ENCODE measurements around the gene RRM2.

The RRM2 gene

DNA sequence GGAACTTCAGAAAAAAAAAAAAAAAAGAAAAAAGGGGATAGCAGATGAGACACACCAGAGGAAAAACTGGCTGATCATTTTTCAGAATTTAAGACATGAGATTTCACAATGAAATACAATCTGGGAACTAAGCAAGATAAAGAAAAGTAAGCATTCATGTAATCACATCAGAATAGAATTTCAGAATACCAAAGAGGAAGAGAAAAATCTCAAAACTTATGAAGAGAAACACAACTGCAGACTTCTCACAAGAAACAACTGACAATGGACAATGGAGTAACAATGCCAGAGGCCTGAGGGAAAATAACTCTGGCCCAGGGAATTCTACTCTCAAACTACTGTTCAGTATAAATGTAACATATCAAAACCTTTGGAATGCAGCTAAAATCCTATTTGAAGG lies 13.2 kb upstream of the RRM2 start:
- TF ChIP-seq ZFHX2 (tag by site-specific recombination; conservative IDR thresholded peaks at IDR 0.05): no peak
- TF ChIP-seq, protein P1, sequence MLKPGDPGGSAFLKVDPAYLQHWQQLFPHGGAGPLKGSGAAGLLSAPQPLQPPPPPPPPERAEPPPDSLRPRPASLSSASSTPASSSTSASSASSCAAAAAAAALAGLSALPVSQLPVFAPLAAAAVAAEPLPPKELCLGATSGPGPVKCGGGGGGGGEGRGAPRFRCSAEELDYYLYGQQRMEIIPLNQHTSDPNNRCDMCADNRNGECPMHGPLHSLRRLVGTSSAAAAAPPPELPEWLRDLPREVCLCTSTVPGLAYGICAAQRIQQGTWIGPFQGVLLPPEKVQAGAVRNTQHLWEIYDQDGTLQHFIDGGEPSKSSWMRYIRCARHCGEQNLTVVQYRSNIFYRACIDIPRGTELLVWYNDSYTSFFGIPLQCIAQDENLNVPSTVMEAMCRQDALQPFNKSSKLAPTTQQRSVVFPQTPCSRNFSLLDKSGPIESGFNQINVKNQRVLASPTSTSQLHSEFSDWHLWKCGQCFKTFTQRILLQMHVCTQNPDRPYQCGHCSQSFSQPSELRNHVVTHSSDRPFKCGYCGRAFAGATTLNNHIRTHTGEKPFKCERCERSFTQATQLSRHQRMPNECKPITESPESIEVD (tag by site-specific recombination; IDR thresholded peaks at IDR 0.05): 0 out of 2 replicates have a peak, but pooled peaks have one; percentile 20
- TF ChIP-seq ZNF521 (tag by site-specific recombination; IDR thresholded peaks at IDR 0.05): no peak
- TF ChIP-seq ZBTB20 (tag by site-specific recombination; IDR thresholded peaks at IDR 0.05): no peak
- TF ChIP-seq, protein P2, sequence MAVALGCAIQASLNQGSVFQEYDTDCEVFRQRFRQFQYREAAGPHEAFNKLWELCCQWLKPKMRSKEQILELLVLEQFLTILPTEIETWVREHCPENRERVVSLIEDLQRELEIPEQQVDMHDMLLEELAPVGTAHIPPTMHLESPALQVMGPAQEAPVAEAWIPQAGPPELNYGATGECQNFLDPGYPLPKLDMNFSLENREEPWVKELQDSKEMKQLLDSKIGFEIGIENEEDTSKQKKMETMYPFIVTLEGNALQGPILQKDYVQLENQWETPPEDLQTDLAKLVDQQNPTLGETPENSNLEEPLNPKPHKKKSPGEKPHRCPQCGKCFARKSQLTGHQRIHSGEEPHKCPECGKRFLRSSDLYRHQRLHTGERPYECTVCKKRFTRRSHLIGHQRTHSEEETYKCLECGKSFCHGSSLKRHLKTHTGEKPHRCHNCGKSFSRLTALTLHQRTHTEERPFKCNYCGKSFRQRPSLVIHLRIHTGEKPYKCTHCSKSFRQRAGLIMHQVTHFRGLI (tag by site-specific recombination; IDR thresholded peaks at IDR 0.05): no peak
- TF ChIP-seq ZNF350 (tag by site-specific recombination; IDR thresholded peaks at IDR 0.05): no peak
- H3K36me3 ChIP-seq (ENCODE audit: control insufficient read depth in 2 of 2, insufficient read depth in 1 of 2, low read length in 2 of 2): no peaks in the 10 kb centered on the region; a peak in 1 of 3 replicates
- H3K4me3 ChIP-seq (ENCODE audit: low read depth, low read length): no peak overlapping the region
- H3K4me1 ChIP-seq (ENCODE audit: control insufficient read depth, insufficient read depth, low read length): no peaks in the 10 kb centered on the region
- H3K9me3 ChIP-seq (ENCODE audit: control insufficient read depth, insufficient read depth, low read depth, low read length): no peaks in the 10 kb centered on the region
- ChIA-PET CTCF (interaction anchor here (0.9 to 1.7 kb wide), 2 partner anchors 11 to 12 kb away, joined by 3 to 8 read pairs; no protein-coding TSS in a partner anchor), POLR2A (interaction anchor here (0.8 kb wide), 1 partner anchor 10 kb away, joined by 3 read pairs; no protein-coding TSS in a partner anchor)
- no peak overlapping the region for H3K27ac ChIP-seq (ENCODE audit: extremely low read depth, low read depth, low read length)

DNA sequence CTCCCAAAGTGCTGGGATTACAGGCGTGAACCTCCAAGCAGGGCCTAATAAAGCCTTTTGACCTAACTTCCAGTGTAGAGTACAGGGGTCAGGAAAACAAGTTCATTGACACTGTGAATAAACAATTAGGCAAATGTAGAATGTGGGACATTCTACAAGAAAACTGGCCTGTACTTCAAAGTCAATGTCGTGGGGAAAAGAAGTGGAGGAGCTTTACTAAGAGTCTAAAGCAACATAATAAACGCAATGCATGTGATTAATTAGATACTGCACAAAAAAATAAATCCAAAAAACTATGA lies 3.6 kb upstream of the RRM2 start:
- peaks cover 1 to 8% of the 10 kb centered on the region in 2 experiments; a peak in 2 of 3 replicates for H3K36me3 ChIP-seq (ENCODE audit: control insufficient read depth in 2 of 2, insufficient read depth in 1 of 2, low read length in 2 of 2)
- no peaks in the 10 kb centered on the region for H3K4me1 ChIP-seq (ENCODE audit: control insufficient read depth, insufficient read depth, low read length)
- TF ChIP-seq TRIM28 (IDR thresholded peaks at IDR 0.05; ENCODE audit: borderline replicate concordance, low read length) (no peak), OSR2 (tag by site-specific recombination; IDR thresholded peaks at IDR 0.05) (no peak), EGR2 (tag by site-specific recombination; IDR thresholded peaks at IDR 0.05; ENCODE audit: low read depth) (no peak), ZNF544 (tag by site-specific recombination; IDR thresholded peaks at IDR 0.05) (no peak), OVOL3 (tag by site-specific recombination; IDR thresholded peaks at IDR 0.05) (no peak), ZNF837 (tag by site-specific recombination; IDR thresholded peaks at IDR 0.05) (no peak), ZNF558 (tag by site-specific recombination; IDR thresholded peaks at IDR 0.05) (no peak), ZNF596 (tag by site-specific recombination; IDR thresholded peaks at IDR 0.05) (no peak), ZNF37A (tag by site-specific recombination; IDR thresholded peaks at IDR 0.05) (no peak), ZBTB17 (tag by site-specific recombination; IDR thresholded peaks at IDR 0.05) (no peak), ZNF16 (tag by site-specific recombination; IDR thresholded peaks at IDR 0.05; ENCODE audit: low read depth) (no peak)
- TF ChIP-seq, protein P3, sequence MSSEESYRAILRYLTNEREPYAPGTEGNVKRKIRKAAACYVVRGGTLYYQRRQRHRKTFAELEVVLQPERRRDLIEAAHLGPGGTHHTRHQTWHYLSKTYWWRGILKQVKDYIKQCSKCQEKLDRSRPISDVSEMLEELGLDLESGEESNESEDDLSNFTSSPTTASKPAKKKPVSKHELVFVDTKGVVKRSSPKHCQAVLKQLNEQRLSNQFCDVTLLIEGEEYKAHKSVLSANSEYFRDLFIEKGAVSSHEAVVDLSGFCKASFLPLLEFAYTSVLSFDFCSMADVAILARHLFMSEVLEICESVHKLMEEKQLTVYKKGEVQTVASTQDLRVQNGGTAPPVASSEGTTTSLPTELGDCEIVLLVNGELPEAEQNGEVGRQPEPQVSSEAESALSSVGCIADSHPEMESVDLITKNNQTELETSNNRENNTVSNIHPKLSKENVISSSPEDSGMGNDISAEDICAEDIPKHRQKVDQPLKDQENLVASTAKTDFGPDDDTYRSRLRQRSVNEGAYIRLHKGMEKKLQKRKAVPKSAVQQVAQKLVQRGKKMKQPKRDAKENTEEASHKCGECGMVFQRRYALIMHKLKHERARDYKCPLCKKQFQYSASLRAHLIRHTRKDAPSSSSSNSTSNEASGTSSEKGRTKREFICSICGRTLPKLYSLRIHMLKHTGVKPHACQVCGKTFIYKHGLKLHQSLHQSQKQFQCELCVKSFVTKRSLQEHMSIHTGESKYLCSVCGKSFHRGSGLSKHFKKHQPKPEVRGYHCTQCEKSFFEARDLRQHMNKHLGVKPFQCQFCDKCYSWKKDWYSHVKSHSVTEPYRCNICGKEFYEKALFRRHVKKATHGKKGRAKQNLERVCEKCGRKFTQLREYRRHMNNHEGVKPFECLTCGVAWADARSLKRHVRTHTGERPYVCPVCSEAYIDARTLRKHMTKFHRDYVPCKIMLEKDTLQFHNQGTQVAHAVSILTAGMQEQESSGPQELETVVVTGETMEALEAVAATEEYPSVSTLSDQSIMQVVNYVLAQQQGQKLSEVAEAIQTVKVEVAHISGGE (tag by site-specific recombination; conservative IDR thresholded peaks at IDR 0.05; ENCODE audit: low read depth): no peak
- TF ChIP-seq, protein P4, sequence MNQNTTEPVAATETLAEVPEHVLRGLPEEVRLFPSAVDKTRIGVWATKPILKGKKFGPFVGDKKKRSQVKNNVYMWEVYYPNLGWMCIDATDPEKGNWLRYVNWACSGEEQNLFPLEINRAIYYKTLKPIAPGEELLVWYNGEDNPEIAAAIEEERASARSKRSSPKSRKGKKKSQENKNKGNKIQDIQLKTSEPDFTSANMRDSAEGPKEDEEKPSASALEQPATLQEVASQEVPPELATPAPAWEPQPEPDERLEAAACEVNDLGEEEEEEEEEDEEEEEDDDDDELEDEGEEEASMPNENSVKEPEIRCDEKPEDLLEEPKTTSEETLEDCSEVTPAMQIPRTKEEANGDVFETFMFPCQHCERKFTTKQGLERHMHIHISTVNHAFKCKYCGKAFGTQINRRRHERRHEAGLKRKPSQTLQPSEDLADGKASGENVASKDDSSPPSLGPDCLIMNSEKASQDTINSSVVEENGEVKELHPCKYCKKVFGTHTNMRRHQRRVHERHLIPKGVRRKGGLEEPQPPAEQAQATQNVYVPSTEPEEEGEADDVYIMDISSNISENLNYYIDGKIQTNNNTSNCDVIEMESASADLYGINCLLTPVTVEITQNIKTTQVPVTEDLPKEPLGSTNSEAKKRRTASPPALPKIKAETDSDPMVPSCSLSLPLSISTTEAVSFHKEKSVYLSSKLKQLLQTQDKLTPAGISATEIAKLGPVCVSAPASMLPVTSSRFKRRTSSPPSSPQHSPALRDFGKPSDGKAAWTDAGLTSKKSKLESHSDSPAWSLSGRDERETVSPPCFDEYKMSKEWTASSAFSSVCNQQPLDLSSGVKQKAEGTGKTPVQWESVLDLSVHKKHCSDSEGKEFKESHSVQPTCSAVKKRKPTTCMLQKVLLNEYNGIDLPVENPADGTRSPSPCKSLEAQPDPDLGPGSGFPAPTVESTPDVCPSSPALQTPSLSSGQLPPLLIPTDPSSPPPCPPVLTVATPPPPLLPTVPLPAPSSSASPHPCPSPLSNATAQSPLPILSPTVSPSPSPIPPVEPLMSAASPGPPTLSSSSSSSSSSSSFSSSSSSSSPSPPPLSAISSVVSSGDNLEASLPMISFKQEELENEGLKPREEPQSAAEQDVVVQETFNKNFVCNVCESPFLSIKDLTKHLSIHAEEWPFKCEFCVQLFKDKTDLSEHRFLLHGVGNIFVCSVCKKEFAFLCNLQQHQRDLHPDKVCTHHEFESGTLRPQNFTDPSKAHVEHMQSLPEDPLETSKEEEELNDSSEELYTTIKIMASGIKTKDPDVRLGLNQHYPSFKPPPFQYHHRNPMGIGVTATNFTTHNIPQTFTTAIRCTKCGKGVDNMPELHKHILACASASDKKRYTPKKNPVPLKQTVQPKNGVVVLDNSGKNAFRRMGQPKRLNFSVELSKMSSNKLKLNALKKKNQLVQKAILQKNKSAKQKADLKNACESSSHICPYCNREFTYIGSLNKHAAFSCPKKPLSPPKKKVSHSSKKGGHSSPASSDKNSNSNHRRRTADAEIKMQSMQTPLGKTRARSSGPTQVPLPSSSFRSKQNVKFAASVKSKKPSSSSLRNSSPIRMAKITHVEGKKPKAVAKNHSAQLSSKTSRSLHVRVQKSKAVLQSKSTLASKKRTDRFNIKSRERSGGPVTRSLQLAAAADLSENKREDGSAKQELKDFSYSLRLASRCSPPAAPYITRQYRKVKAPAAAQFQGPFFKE (tag by site-specific recombination; IDR thresholded peaks at IDR 0.05; ENCODE audit: borderline replicate concordance): no peak
- no peaks in the 10 kb centered on the region for H3K9me3 ChIP-seq (ENCODE audit: control insufficient read depth, insufficient read depth, low read depth, low read length)
- ChIA-PET POLR2A (interaction anchor here (1.2 to 1.8 kb wide), 2 partner anchors 14 to 46 kb away, joined by 3 to 5 read pairs; no protein-coding TSS in a partner anchor), CTCF (interaction anchor here (0.7 to 1.7 kb wide), 3 partner anchors 21 to 46 kb away, joined by 3 to 7 read pairs (median 4); no protein-coding TSS in a partner anchor)
- no peak overlapping the region for H3K4me3 ChIP-seq (ENCODE audit: low read depth, low read length)
- H3K27ac ChIP-seq (ENCODE audit: extremely low read depth, low read depth, low read length): no peak overlapping the region

All from HEK293 (cell line).